NCI-H1092 treated with DMSO at 0.1 percent for 48 hours (cell line): ENCODE measurements around the gene TXNDC5.

Source experiments
- DNase-seq: peaks from one replicate; lab custom pipeline; 2025; lab: John Stamatoyannopoulos, UW

The TXNDC5 gene

GRCh38 chr6:7851780-7852179 is 58.8 kb downstream of the TXNDC5 start:
- DNase-seq, result no peak

GRCh38 chr6:7848229-7848628 is 62.4 kb downstream of the TXNDC5 start:
- DNase-seq, result no peak

- no peak for DNase-seq
Observed at GRCh38 chr6:7846966-7847818, 63.4 kb downstream of the TXNDC5 start.

- no peak for DNase-seq
Observed at GRCh38 chr6:7841781-7842468, 68.7 kb downstream of the TXNDC5 start.

GRCh38 chr6:7836371-7837026 is 74.1 kb downstream of the TXNDC5 start:
- no peak for DNase-seq

- DNase-seq, result no peak
Observed at GRCh38 chr6:7833751-7834070, 76.9 kb downstream of the TXNDC5 start.

- no peak for DNase-seq
Observed at GRCh38 chr6:7832904-7833750, 77.5 kb downstream of the TXNDC5 start.
